HuH-7.5 (cell line): ENCODE data around the gene F10.

Source experiments
- DNase-seq: peaks from one replicate; pipeline ENCODE4 v3.0.0; 2011; ENCODE audit warnings: low spot score

The F10 gene

DNA sequence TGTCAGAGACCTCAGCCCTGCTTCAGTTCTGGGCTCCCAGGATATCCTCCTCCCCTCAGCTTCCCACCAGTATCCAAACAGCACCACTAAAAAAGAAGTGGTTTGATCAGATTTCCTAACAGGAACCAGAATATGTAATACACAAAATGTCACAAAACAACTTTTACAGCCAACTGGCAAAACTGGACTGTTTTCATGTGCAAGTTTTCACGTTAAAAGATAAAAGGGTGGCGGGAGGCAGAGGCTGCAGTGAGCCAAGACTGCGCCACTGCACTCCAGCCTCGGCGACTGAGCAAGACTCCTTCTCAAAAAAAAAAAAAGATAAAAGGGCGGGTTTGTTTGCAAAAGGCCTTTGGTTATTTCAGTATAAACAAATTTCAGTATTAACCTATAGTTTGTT is 72.8 kb downstream of the F10 start:
- DNase-seq: no peak

DNA sequence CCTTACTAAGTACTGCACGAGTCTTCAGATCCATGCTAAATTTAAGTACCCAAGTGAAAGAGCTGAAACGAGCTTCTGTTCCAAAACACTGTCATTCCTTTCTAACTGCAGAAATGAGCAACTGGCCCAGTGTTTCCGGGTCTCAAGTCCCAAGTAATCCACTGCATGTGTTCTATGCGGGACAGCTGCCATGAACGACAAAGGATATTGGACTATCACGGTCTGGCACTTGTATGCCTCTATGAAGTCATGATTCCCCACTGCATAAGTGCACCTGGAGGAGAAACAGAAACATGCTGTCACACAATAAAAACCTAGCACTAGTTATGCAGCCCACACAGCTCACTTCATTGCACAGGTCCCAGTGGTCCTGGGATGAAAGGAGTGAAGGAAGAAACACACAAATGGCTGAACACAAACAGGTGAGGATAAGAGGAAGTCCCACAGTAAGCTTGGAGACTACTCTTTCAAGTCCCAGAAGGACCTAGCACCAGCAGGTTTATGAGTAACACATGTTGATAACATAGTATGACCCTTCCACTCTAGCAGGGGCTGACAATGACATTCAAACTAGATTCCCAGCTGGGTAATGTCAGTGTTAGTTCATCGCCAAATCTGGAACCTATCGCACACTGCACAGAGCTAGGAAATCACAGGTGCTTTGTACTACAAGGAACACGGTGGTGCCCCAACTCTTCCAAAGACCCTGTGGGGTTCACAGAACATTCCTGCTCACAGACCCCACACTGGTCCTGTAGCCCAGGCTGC is 74.6 kb downstream of the F10 start:
- DNase-seq: no peak
